DND-41 (cell line): ENCODE data around the gene ST3GAL4.
"Not testable (repeated sequence)": the region's sequence is repeated elsewhere in the genome, so short reads cannot be mapped to it uniquely, and the experiment has no call there.

ENCODE experiments used
- ATAC-seq: fragments of 200-7000 bp; cut with Tn5 transposase; 3 replicates; pipeline ENCODE4 v1.9.1; 2021; ENCODE audit warnings: low read depth; ENCODE audit not compliant: insufficient read depth
- DNase-seq: peaks from one replicate; pipeline ENCODE4 v3.0.0-alpha.2; 2020
- H2AFZ ChIP-seq: 2 replicates; pipeline ENCODE4 v1.6.0; 2012; ENCODE audit warnings: low read depth, low read length
- H3K27ac ChIP-seq: 2 replicates; pipeline ENCODE4 v1.5.1; 2012; ENCODE audit warnings: low read length, inconsistent platforms
- H3K27me3 ChIP-seq: fragments of 200-600 bp; sonication (generic); 2 replicates; pipeline ENCODE4 v1.6.0; 2012; ENCODE audit warnings: low read length, mild to moderate bottlenecking, inconsistent platforms; ENCODE audit not compliant: insufficient read depth, poor library complexity
- H3K36me3 ChIP-seq: 2 replicates; pipeline ENCODE4 v1.5.1; 2012; ENCODE audit warnings: low read length, inconsistent platforms; ENCODE audit not compliant: insufficient read depth
- H3K4me1 ChIP-seq: 2 replicates; pipeline ENCODE4 v1.5.1; 2012; ENCODE audit warnings: mild to moderate bottlenecking, low read length; ENCODE audit not compliant: insufficient read depth
- H3K4me2 ChIP-seq: 2 replicates; pipeline ENCODE4 v1.6.0; 2012; ENCODE audit warnings: mild to moderate bottlenecking, moderate library complexity, low read length, inconsistent platforms; ENCODE audit not compliant: insufficient read depth
- H3K4me3 ChIP-seq, 2 experiments: fragments of 200-600 bp in 1 of 2; shearing (Covaris generic) in 1 of 2; 2 replicates each; pipeline ENCODE4 v1.5.1; 2012 to 2016; ENCODE audit warnings: inconsistent platforms in 2 of 2, low read length in 2 of 2, mild to moderate bottlenecking in 2 of 2, low read depth in 1 of 2, moderate library complexity in 1 of 2
- H3K79me2 ChIP-seq: 2 replicates; pipeline ENCODE4 v1.6.0; 2012; ENCODE audit warnings: low read length, inconsistent platforms; ENCODE audit not compliant: insufficient read depth
- H3K9ac ChIP-seq: 2 replicates; pipeline ENCODE4 v1.6.0; 2012; ENCODE audit warnings: low read depth, mild to moderate bottlenecking, inconsistent platforms, low read length, moderate library complexity
- H3K9me3 ChIP-seq: 2 replicates; pipeline ENCODE4 v1.5.1; 2012; ENCODE audit warnings: low read length, moderate library complexity, mild to moderate bottlenecking, inconsistent platforms; ENCODE audit not compliant: insufficient read depth, severe bottlenecking
- H4K20me1 ChIP-seq: 2 replicates; pipeline ENCODE4 v1.6.0; 2012; ENCODE audit warnings: low read length; ENCODE audit not compliant: insufficient read depth
- EZH2 ChIP-seq: IDR thresholded peaks from 3 replicates; pipeline ENCODE4 v1.6.1; 2012; ENCODE audit warnings: borderline replicate concordance, low read depth, mild to moderate bottlenecking, moderate library complexity, low read length, inconsistent platforms; ENCODE audit not compliant: severe bottlenecking
- TF ChIP-seq, protein P1 (sequence below): IDR thresholded peaks from 2 replicates; pipeline ENCODE4 v1.5.1; 2012; ENCODE audit warnings: borderline replicate concordance, low read length, moderate library complexity, mild to moderate bottlenecking; ENCODE audit not compliant: poor library complexity, severe bottlenecking; ENCODE audit errors: extremely low read depth

ST3GAL4 gene

DNA sequence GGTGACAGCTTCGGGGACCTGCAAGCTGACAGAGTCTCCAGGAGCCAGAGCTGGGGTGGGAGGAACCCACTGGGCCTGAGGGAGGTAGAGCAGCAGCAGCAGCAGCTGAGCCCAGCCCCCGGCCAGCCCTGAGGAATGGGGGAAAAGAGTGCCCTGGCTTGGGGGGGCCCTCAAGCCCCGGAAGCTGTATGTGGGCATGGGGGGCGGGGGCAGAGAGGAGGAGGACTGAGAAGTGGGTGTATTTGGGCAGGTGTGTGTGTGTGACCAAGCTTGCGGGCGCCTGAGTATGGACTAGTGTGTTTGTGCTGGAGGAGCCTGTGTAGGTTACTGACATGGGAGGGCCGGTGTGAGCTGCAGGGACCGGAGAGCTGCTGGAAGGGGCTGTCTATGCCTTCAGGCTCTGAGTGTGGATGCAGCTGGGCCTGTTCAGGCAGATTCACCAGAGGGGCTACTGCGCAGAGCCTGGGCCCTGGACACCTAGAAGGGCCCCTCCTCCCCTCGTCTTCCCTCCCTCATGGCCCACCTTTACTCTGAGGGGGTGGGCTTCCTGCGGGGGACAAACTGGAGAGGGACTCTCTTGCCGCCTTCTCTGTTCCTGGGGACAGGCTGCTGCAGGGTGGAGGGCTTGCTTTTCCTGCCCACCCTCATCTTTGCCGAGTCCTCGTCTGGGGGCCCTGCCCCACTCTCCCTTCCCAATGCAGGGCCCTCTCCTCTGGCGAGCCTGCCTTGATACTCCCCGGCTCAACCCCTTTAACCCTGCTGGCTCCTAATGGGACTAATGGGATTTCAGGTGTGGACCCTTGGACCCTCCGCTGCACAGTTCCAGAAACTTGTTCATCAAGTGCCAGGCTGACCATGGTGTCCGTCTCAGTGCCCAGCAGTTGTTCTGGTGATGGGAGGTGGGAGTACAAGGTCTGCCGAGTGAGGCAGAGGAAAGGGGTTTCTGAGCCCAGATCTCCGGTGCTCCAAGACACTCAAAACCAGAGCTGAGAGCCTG is 28.2 kb downstream of the ST3GAL4 start:
- Histone ChIP-seq H3K27ac (no peak overlapping the region), H3K4me3 (no peak overlapping the region), H3K79me2 (peaks cover 11% of the 10 kb centered on the region), H4K20me1 (peaks cover 30% of the 10 kb centered on the region), H2AFZ (no peak overlapping the region), H3K9ac (no peak overlapping the region), H3K36me3 (no peaks in the 10 kb centered on the region), H3K4me2 (no peak overlapping the region), H3K9me3 (no peaks in the 10 kb centered on the region), H3K4me1 (no peaks in the 10 kb centered on the region), H3K27me3 (no peaks in the 10 kb centered on the region)
- ATAC-seq: no peak
- DNase-seq: no peak
- TF ChIP-seq EZH2: no peak
- TF ChIP-seq, protein P1, sequence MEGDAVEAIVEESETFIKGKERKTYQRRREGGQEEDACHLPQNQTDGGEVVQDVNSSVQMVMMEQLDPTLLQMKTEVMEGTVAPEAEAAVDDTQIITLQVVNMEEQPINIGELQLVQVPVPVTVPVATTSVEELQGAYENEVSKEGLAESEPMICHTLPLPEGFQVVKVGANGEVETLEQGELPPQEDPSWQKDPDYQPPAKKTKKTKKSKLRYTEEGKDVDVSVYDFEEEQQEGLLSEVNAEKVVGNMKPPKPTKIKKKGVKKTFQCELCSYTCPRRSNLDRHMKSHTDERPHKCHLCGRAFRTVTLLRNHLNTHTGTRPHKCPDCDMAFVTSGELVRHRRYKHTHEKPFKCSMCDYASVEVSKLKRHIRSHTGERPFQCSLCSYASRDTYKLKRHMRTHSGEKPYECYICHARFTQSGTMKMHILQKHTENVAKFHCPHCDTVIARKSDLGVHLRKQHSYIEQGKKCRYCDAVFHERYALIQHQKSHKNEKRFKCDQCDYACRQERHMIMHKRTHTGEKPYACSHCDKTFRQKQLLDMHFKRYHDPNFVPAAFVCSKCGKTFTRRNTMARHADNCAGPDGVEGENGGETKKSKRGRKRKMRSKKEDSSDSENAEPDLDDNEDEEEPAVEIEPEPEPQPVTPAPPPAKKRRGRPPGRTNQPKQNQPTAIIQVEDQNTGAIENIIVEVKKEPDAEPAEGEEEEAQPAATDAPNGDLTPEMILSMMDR: no peak

DNA sequence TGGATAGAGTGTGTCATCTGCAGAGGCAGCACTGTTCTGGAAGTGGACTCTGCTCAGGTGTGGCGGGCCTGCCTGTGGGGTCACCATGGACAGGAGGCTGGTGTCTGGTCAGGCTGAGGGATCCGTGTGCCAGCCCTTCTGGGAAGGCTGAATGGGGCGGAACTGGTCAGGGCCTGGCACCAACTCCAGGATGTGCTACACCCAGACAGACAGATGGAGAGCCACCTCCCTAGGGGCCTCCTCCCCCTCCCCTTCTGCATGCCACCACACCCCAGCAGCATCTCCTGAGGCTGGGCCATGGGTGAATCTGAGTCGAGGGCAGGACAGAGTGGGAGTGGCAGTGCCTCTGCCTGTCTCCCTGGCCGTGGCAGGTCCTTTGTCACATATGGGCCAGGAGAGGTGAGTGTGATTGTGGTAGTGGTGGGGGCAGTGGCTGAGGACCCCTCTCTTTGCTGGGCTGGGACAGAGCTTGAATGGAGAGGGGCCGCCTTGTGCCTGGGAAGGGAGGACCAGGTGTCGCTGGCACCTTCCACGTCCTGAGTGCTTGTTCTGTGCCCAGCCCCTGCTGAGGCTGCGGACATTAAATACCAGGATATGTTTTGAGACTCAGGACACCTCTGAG is 29.1 kb downstream of the ST3GAL4 start:
- DNase-seq (no peak), ATAC-seq (no peak; the same call in 2 of the 3 replicates)
- no peak overlapping the region for H3K27ac ChIP-seq
- peaks cover 27% of the 10 kb centered on the region for H4K20me1 ChIP-seq
- peaks cover 5% of the 10 kb centered on the region for H3K79me2 ChIP-seq
- H3K36me3 ChIP-seq: no peaks in the 10 kb centered on the region
- no peak for TF ChIP-seq EZH2
- TF ChIP-seq, protein P1: no peak
- H3K9me3 ChIP-seq: no peaks in the 10 kb centered on the region
- no peaks in the 10 kb centered on the region for H3K27me3 ChIP-seq
- H3K9ac ChIP-seq: no peak overlapping the region
- no peak overlapping the region for H3K4me2 ChIP-seq
- no peak overlapping the region for H2AFZ ChIP-seq
- no peaks in the 10 kb centered on the region for H3K4me1 ChIP-seq
- no peak overlapping the region for H3K4me3 ChIP-seq

DNA sequence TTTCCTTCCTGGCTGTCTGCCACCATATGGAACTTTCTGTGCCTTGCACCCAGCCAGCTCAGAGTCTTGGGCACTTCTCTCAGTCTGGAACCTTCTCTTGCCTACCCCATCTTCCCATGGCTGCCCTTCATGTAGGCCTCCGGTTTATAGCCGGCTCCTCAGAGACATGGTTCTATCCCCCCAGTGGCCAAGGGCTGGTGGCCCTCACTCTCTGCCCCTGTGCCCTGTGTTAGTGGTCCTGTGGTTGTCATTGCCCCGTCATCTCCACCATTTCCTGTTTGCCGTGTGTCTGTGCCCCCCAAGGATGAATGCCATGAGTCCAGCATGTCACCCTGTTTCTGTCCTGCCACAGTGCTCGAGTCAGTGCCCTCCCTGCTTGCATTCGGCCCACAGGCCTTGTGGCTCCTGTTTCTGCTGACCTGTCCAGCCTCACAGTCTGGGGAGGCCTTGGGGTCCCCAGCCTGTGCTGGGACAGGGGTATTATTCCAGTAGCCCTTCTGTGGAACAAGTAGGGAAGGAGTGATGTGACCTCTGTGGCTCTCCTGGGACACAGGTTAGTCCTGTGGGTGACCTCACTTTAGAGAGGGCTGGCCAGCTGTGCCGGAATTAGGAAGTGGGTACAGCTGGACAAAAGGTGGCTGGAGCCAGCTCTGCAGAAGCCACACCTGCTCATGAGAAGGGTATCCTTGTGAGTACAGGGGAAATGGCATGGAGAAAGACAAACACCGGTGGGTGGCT is 30.7 kb downstream of the ST3GAL4 start:
- no peak overlapping the region for H3K9ac ChIP-seq

DNA sequence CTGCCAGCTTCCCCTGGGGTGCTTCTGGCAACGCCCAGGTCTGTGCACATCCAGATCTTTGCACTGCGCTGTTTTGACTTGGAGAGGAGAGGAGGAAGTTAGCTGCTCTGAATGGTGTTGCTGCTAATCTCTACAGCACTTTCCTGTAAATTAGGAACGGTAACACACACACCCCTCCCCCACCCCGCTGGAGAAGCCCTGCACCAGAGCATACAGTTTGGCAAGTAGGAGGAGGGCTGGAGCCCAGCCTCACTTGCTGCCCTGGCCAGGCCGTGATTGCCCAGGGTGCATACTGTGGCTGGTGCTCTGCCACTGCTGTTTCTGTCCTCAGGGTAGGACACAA is 31.2 kb downstream of the ST3GAL4 start:
- H2AFZ ChIP-seq, H3K27ac ChIP-seq, H3K9me3 ChIP-seq, H3K27me3 ChIP-seq, ATAC-seq, DNase-seq, H3K9ac ChIP-seq, H3K36me3 ChIP-seq, H3K4me3 ChIP-seq, H3K4me2 ChIP-seq, H3K4me1 ChIP-seq: not testable (repeated sequence)
- Histone ChIP-seq H4K20me1 (peaks cover 26% of the 10 kb centered on the region), H3K79me2 (peaks cover 10% of the 10 kb centered on the region)

More for the DNA sequence above, 30.7 kb downstream of the ST3GAL4 start:
- Histone ChIP-seq H3K4me1 (no peaks in the 10 kb centered on the region), H3K27ac (no peak overlapping the region), H2AFZ (no peak overlapping the region), H3K27me3 (no peaks in the 10 kb centered on the region), H3K4me2 (no peak overlapping the region), H3K9me3 (no peaks in the 10 kb centered on the region), H4K20me1 (peaks cover 21% of the 10 kb centered on the region), H3K36me3 (no peaks in the 10 kb centered on the region), H3K4me3 (no peak overlapping the region), H3K79me2 (peaks cover 10% of the 10 kb centered on the region)
- ATAC-seq (no peak), DNase-seq (no peak)
- TF ChIP-seq, protein P1: no peak
- TF ChIP-seq EZH2: no peak
